GM19193 (cell line): Measurements from ENCODE around the gene NPY2R.

Experiments
- POLR2A ChIP-seq: IDR thresholded peaks from 4 replicates; pipeline ENCODE4 v1.6.1; 2011; ENCODE audit not compliant: insufficient read depth, insufficient read length; ENCODE audit errors: extremely low read depth

The NPY2R gene, protein sequence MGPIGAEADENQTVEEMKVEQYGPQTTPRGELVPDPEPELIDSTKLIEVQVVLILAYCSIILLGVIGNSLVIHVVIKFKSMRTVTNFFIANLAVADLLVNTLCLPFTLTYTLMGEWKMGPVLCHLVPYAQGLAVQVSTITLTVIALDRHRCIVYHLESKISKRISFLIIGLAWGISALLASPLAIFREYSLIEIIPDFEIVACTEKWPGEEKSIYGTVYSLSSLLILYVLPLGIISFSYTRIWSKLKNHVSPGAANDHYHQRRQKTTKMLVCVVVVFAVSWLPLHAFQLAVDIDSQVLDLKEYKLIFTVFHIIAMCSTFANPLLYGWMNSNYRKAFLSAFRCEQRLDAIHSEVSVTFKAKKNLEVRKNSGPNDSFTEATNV

DNA sequence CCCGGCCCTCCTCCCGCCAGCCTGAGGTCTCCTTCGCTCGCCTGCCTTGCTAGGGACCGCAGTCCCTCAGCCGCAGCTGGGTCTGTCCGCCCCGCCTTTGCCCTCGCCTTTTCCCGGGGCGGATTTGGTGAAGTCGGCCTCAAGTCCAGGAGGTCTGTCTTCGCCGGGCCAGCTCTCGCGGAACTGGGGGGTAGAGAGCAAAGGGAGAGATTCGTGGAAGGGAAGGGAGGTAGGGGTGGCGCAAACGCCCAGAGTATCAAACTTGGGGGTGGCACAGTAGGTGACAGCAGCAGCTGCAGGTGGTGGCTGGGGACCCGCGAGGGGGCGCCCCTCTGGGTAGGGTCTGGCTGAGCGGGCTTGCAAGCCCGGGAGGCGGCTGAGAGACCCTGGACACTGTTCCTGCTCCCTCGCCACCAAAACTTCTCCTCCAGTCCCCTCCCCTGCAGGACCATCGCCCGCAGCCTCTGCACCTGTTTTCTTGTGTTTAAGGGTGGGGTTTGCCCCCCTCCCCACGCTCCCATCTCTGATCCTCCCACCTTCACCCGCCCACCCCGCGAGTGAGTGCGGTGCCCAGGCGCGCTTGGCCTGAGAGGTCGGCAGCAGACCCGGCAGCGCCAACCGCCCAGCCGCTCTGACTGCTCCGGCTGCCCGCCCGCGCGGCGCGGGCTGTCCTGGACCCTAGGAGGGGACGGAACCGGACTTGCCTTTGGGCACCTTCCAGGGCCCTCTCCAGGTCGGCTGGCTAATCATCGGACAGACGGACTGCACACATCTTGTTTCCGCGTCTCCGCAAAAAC lies at the start of gene NPY2R:
Gene NPY2R (plus strand): TSS at position 379 of the 797 bp plus-strand sequence. CDS start 5,304 bp downstream, outside the sequence.
- no peak for TF ChIP-seq POLR2A

DNA sequence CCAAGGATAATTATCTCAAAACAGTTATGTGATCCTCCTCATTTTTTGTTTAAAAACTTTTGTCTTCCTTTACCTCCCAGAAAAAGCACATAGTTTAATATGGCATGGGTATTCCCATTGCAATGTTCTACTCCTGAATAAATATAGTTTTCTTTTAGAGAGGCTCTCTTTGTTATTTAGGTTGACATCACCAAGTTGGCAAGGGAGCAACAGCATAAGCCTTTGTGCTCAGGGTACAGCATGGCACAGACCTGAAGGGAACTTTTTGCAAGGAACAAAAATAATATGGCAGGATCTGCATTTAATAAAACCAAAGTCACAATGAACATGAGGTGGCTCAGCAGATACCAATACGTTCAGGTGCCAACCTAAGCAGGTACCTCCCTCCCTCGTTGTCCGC lies 47.1 kb upstream of the NPY2R start:
- no peak for TF ChIP-seq POLR2A

DNA sequence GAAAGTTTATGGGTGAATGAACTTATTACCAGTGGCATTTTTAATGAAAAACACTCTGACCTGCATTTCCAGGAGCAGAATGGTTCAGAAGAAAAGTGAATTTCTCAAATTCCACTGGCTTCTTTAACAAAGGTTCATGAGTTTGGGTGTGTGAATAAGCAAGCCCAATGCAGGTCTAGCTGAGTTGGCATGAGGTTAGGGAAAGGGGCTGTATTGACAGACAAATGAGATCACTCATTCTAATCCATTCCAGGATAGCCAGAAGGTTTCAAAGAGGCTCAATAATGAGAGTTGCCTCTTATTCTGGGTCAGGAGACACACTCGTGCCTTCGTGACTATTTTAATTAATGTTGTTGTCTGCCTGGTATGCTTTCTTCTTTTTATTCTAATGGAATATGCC lies 43.7 kb upstream of the NPY2R start:
- no peak for TF ChIP-seq POLR2A

DNA sequence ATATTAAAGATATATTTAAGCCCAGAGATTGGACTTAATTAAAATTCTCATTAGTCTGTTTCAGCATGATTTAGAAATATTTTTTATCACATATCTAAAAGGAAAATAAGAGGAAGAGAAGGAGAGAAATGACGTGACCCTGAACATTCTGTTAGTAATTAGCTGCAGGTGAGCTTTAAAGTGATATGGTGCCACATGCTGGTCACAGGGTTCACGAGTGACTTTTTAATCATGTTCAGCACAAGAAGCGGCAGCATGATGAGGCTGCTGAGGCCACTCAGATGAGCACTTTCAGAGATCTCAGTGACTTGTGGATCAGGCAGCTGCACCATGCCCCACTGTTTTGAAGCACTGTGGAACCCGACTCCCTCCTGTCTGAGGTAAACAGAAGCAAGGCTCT lies 37.9 kb upstream of the NPY2R start:
- no peak for TF ChIP-seq POLR2A

DNA sequence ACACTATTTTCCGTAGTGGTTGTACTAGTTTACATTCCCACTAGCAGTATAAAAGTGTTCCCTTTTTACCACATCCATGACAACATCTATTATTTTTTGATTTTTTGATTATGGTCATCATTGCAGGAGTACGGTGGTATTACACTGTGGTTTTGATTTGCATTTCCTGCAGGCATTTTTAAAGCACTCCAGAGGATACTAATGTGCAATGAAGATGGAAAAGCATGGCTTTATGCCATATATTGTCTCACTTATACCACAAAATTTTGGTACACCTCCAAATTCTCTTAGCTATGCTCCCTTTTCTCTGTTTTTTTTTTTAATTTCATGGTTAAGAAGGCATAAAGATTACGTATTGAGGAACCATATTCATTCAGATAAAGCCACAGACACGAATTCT lies 35.1 kb upstream of the NPY2R start:
- TF ChIP-seq POLR2A: no peak

- no peak for TF ChIP-seq POLR2A
Measured at GRCh38 chr4:155174668-155175067, 33.8 kb upstream of the NPY2R start.

GRCh38 chr4:155179216-155179615 lies 29.2 kb upstream of the NPY2R start:
- TF ChIP-seq POLR2A: no peak

- TF ChIP-seq POLR2A: no peak
Measured at GRCh38 chr4:155186972-155187371, 21.5 kb upstream of the NPY2R start.

GRCh38 chr4:155187989-155188388 lies 20.4 kb upstream of the NPY2R start:
- TF ChIP-seq POLR2A: no peak

DNA sequence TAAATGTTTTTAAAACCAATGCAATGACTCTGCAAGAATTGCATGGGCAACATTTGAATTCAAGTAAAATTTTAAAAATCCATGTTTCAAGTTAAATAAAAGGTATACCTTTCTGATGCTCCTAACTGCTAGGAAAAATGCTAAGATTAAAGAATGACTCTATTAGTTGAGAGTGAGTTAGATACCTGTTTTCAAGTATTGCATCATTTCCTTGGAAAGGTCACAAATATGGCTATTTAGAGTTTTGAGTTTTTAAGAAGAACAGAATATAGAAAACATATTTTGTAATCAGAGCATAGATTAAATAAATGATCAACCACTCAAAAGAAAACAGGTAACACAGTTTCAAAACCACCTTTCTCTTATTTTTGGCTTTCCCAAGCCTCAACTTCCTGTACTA lies 18.3 kb upstream of the NPY2R start:
- no peak for TF ChIP-seq POLR2A

GRCh38 chr4:155197757-155198156 lies 10.7 kb upstream of the NPY2R start:
- no peak for TF ChIP-seq POLR2A

DNA sequence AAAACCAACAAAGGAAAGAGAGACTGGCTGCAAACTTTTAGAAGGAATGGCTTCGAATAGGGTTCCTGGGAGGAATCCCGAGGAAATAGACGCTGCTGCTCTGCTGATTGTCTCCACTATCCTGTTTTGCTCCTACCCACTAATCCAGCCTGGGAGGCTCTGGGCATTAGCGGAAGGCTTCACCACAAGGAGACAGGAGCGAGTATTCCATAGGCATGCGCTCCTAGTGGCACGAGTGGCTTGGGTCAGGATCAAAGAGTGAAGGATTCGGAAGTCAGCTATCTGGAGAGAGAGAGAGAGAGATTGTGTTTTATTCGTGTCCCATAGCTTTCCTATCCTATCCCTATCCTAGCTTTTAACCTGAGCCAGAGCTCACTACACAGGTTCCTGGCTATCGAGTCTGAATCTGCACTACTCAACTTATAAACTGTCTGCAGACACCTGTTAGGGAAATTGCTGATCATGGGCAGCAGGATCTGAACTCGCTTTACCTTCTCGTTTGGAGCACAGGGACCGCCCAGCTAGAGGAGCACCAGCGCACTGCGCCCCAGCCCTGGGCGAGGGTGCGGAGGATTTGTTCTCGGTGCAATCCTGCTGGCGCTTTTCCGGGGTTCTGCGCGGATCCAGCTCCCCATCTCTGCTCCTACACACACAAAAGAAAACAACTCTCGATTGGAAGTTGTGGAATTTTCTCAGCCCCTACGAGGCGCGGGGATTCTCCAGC lies 740 bp upstream of the NPY2R start:
- TF ChIP-seq POLR2A: no peak

GRCh38 chr4:155220025-155220424 lies 11.6 kb downstream of the NPY2R start:
- no peak for TF ChIP-seq POLR2A

DNA sequence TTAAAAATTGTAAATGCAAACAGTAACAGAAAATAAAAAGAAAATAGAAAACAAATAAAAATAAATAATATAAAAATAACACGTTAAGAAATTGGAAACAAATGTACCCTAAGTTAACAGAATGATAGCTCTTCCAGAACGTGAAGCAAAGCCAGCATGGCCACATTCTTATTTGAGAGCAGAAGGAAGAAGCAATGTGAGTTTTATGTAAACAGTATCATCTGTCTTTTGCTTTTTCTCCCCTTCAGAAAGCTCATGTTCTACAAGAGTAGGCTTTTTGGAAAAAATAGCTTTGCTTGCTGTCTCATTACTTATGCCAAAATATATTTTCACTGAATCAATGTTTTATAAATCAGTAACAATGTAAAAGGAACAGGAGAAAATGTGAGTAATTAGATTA lies 18.7 kb downstream of the NPY2R start:
- TF ChIP-seq POLR2A: no peak

- no peak for TF ChIP-seq POLR2A
Measured at GRCh38 chr4:155228713-155229112, 20.3 kb downstream of the NPY2R start.
